HEK293 (cell line): ENCODE measurements around the gene DGKH.

Source experiments
- ELK4 ChIP-seq: IDR thresholded peaks from 2 replicates; pipeline ENCODE4 v1.6.1; 2011; ENCODE audit warnings: mild to moderate bottlenecking, low read depth, low read length, borderline replicate concordance
- GLIS2 ChIP-seq: fragments of 450-650 bp; formaldehyde crosslinking; IDR thresholded peaks from 2 replicates; pipeline ENCODE4 v1.5.1; 2016; ENCODE audit warnings: missing biosample characterization, missing genetic modification characterization
- KLF8 ChIP-seq: fragments of 450-650 bp; formaldehyde crosslinking; IDR thresholded peaks from 2 replicates; pipeline ENCODE4 v1.5.1; 2016; ENCODE audit warnings: missing biosample characterization, missing genetic modification characterization
- OVOL3 ChIP-seq: fragments of 450-650 bp; formaldehyde crosslinking; IDR thresholded peaks from 2 replicates; pipeline ENCODE4 v1.5.1; 2016; ENCODE audit warnings: missing biosample characterization, missing genetic modification characterization
- PRDM1 ChIP-seq: fragments of 450-650 bp; formaldehyde crosslinking; IDR thresholded peaks from 2 replicates; pipeline ENCODE4; 2016; ENCODE audit warnings: missing biosample characterization, missing genetic modification characterization
- SCRT2 ChIP-seq: fragments of 450-650 bp; formaldehyde crosslinking; IDR thresholded peaks from 2 replicates; pipeline ENCODE4 v1.5.1; 2016; ENCODE audit warnings: missing biosample characterization, missing genetic modification characterization
- SP7 ChIP-seq: fragments of 450-650 bp; formaldehyde crosslinking; IDR thresholded peaks from 2 replicates; pipeline ENCODE4 v1.5.1; 2016; ENCODE audit warnings: missing biosample characterization, missing genetic modification characterization
- YY2 ChIP-seq: fragments of 450-650 bp; formaldehyde crosslinking; IDR thresholded peaks from 2 replicates; pipeline ENCODE4 v1.5.1; 2016; ENCODE audit warnings: missing biosample characterization, missing genetic modification characterization
- ZBTB20 ChIP-seq: fragments of 450-650 bp; formaldehyde crosslinking; IDR thresholded peaks from 2 replicates; pipeline ENCODE4 v1.5.1; 2016; ENCODE audit warnings: missing biosample characterization, missing genetic modification characterization
- ZBTB26 ChIP-seq: fragments of 450-650 bp; formaldehyde crosslinking; optimal IDR thresholded peaks from 2 replicates; pipeline ENCODE3; 2016; ENCODE audit warnings: missing biosample characterization, mild to moderate bottlenecking, missing genetic modification characterization
- ZBTB48 ChIP-seq: fragments of 450-650 bp; formaldehyde crosslinking; IDR thresholded peaks from 2 replicates; pipeline ENCODE4 v1.5.1; 2016; ENCODE audit warnings: missing biosample characterization, missing genetic modification characterization
- ZNF10 ChIP-seq: fragments of 450-650 bp; formaldehyde crosslinking; IDR thresholded peaks from 2 replicates; pipeline ENCODE4 v1.5.1; 2017; ENCODE audit warnings: missing biosample characterization, missing genetic modification characterization
- ZNF155 ChIP-seq: fragments of 450-650 bp; formaldehyde crosslinking; IDR thresholded peaks from 2 replicates; pipeline ENCODE4 v1.5.1; 2016; ENCODE audit warnings: missing biosample characterization, missing genetic modification characterization
- ZNF169 ChIP-seq: fragments of 450-650 bp; formaldehyde crosslinking; IDR thresholded peaks from 2 replicates; pipeline ENCODE4 v1.5.1; 2016; ENCODE audit warnings: missing biosample characterization, missing genetic modification characterization
- ZNF239 ChIP-seq: fragments of 450-650 bp; formaldehyde crosslinking; IDR thresholded peaks from 2 replicates; pipeline ENCODE4 v1.5.1; 2016; ENCODE audit warnings: missing biosample characterization, missing genetic modification characterization
- ZNF266 ChIP-seq: fragments of 450-650 bp; formaldehyde crosslinking; IDR thresholded peaks from 2 replicates; pipeline ENCODE4 v1.5.1; 2016; ENCODE audit warnings: missing biosample characterization, missing genetic modification characterization, low read depth
- ZNF274 ChIP-seq, 2 experiments: fragments of 200-500 bp in 1 of 2; fragments of 450-650 bp in 1 of 2; sonication (Bioruptor generic) in 1 of 2; formaldehyde crosslinking in 1 of 2; IDR thresholded peaks; 2 replicates each; pipeline versions ENCODE4 v1.5.1 to v1.6.1; 2014 to 2016; ENCODE audit warnings: borderline replicate concordance in 1 of 2, inconsistent platforms in 1 of 2, low read length in 1 of 2, missing biosample characterization in 1 of 2, missing genetic modification characterization in 1 of 2
- ZNF324 ChIP-seq: fragments of 450-650 bp; formaldehyde crosslinking; IDR thresholded peaks from 2 replicates; pipeline ENCODE4 v1.5.1; 2016; ENCODE audit warnings: missing biosample characterization, missing genetic modification characterization
- ZNF366 ChIP-seq: fragments of 450-650 bp; formaldehyde crosslinking; conservative IDR thresholded peaks from 2 replicates; pipeline ENCODE4 v1.5.1; 2016; ENCODE audit warnings: missing biosample characterization, missing genetic modification characterization
- ZNF394 ChIP-seq: fragments of 450-650 bp; formaldehyde crosslinking; IDR thresholded peaks from 2 replicates; pipeline ENCODE4 v1.5.1; 2016; ENCODE audit warnings: missing biosample characterization, missing genetic modification characterization, mild to moderate bottlenecking, moderate library complexity, borderline replicate concordance
- ZNF423 ChIP-seq: fragments of 450-650 bp; formaldehyde crosslinking; IDR thresholded peaks from 2 replicates; pipeline ENCODE4 v1.5.1; 2016; ENCODE audit warnings: missing biosample characterization, missing genetic modification characterization
- ZNF426 ChIP-seq: fragments of 450-650 bp; formaldehyde crosslinking; IDR thresholded peaks from 2 replicates; pipeline ENCODE4 v1.5.1; 2017; ENCODE audit warnings: missing biosample characterization, missing genetic modification characterization, mild to moderate bottlenecking, inconsistent platforms, moderate library complexity
- ZNF433 ChIP-seq: fragments of 450-650 bp; formaldehyde crosslinking; IDR thresholded peaks from 2 replicates; pipeline ENCODE4 v1.5.1; 2016; ENCODE audit warnings: missing biosample characterization, missing genetic modification characterization, low read depth
- ZNF549 ChIP-seq: fragments of 450-650 bp; IDR thresholded peaks from 2 replicates; pipeline ENCODE4 v1.5.1; 2018; ENCODE audit warnings: missing biosample characterization, missing genetic modification characterization, mild to moderate bottlenecking, inconsistent platforms, moderate library complexity
- ZNF555 ChIP-seq: fragments of 450-650 bp; formaldehyde crosslinking; conservative IDR thresholded peaks from 2 replicates; pipeline ENCODE4 v1.5.1; 2017; ENCODE audit warnings: missing biosample characterization, mild to moderate bottlenecking, missing genetic modification characterization, inconsistent platforms
- ZNF561 ChIP-seq: fragments of 450-650 bp; IDR thresholded peaks from 2 replicates; pipeline ENCODE4 v1.5.1; 2018; ENCODE audit warnings: missing biosample characterization, missing genetic modification characterization, borderline replicate concordance
- ZNF610 ChIP-seq: fragments of 450-650 bp; formaldehyde crosslinking; IDR thresholded peaks from 2 replicates; pipeline ENCODE4 v1.5.1; 2016; ENCODE audit warnings: missing biosample characterization, missing genetic modification characterization, borderline replicate concordance
- ZNF624 ChIP-seq: fragments of 450-650 bp; formaldehyde crosslinking; IDR thresholded peaks from 2 replicates; pipeline ENCODE4 v1.5.1; 2017; ENCODE audit warnings: missing biosample characterization, missing genetic modification characterization
- ZNF629 ChIP-seq: fragments of 450-650 bp; formaldehyde crosslinking; IDR thresholded peaks from 2 replicates; pipeline ENCODE4 v1.5.1; 2017; ENCODE audit warnings: missing biosample characterization, missing genetic modification characterization
- ZNF658 ChIP-seq: fragments of 450-650 bp; formaldehyde crosslinking; IDR thresholded peaks from 2 replicates; pipeline ENCODE4; 2016; ENCODE audit warnings: missing biosample characterization, missing genetic modification characterization
- ZNF677 ChIP-seq: fragments of 450-650 bp; IDR thresholded peaks from 2 replicates; pipeline ENCODE4 v1.5.0; 2018; ENCODE audit warnings: missing biosample characterization, mild to moderate bottlenecking, missing genetic modification characterization, moderate library complexity
- ZNF791 ChIP-seq: fragments of 450-650 bp; formaldehyde crosslinking; IDR thresholded peaks from 2 replicates; pipeline ENCODE4 v1.5.1; 2016; ENCODE audit warnings: missing biosample characterization, missing genetic modification characterization
- ZNF830 ChIP-seq: fragments of 450-650 bp; IDR thresholded peaks from 2 replicates; pipeline ENCODE4 v1.5.0; 2018; ENCODE audit warnings: missing biosample characterization, missing genetic modification characterization, low read depth, mild to moderate bottlenecking, moderate library complexity
- ZNF837 ChIP-seq: fragments of 450-650 bp; formaldehyde crosslinking; IDR thresholded peaks from 2 replicates; pipeline ENCODE4 v1.5.1; 2016; ENCODE audit warnings: missing biosample characterization, missing genetic modification characterization
- ZSCAN16 ChIP-seq: fragments of 450-650 bp; formaldehyde crosslinking; IDR thresholded peaks from 2 replicates; pipeline ENCODE4 v1.5.1; 2016; ENCODE audit warnings: missing biosample characterization, missing genetic modification characterization
- ZSCAN5A ChIP-seq: fragments of 450-650 bp; formaldehyde crosslinking; IDR thresholded peaks from 2 replicates; pipeline ENCODE4 v1.5.1; 2016; ENCODE audit warnings: missing biosample characterization, missing genetic modification characterization
- TF ChIP-seq, protein P1 (sequence below): fragments of 450-650 bp; formaldehyde crosslinking; IDR thresholded peaks from 2 replicates; pipeline ENCODE4 v1.5.0; 2017; ENCODE audit warnings: missing biosample characterization, missing genetic modification characterization, borderline replicate concordance

Gene DGKH

DNA sequence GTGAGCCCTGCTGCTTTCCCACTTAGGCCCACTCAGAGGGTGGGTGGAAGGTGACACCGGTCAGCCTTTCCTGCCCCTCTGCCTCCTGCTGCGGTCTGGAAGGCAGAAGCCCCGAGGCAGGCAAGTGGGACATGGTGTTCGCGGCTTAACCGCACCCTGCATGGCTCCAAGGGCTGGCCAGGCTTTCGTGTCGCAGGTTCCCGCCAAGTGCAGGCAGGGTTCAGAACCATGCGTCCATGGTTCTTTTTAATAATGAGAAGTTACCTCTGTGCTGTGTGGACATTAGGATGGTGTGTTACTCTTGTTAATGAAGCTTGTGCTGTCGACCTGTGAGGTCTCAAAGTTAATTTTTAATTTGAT is 986 bp downstream of the DGKH start (continued):
- no peak for TF ChIP-seq ZNF658 (tag by site-specific recombination)
- TF ChIP-seq ZNF624 (tag by site-specific recombination) = no peak
- TF ChIP-seq ZNF433 (tag by site-specific recombination) = no peak
- no peak for TF ChIP-seq ZNF169 (tag by site-specific recombination)
- TF ChIP-seq ZBTB26 = no peak
- no peak for TF ChIP-seq ZNF549 (tag by site-specific recombination)
- TF ChIP-seq YY2 (tag by site-specific recombination) = no peak
- TF ChIP-seq PRDM1 (tag by site-specific recombination) = 0 out of 2 replicates have a peak, but pooled peaks have one; percentile 23
- TF ChIP-seq OVOL3 = no peak
- TF ChIP-seq ZNF677 (tag by site-specific recombination) = no peak
- no peak for TF ChIP-seq ELK4
- no peak for TF ChIP-seq ZNF426 (tag by site-specific recombination)
- TF ChIP-seq ZSCAN16 (tag by site-specific recombination) = no peak
- no peak for TF ChIP-seq ZNF266
- no peak for TF ChIP-seq KLF8
- TF ChIP-seq ZNF10 = no peak
- TF ChIP-seq ZNF830 = no peak
- TF ChIP-seq, protein P1, sequence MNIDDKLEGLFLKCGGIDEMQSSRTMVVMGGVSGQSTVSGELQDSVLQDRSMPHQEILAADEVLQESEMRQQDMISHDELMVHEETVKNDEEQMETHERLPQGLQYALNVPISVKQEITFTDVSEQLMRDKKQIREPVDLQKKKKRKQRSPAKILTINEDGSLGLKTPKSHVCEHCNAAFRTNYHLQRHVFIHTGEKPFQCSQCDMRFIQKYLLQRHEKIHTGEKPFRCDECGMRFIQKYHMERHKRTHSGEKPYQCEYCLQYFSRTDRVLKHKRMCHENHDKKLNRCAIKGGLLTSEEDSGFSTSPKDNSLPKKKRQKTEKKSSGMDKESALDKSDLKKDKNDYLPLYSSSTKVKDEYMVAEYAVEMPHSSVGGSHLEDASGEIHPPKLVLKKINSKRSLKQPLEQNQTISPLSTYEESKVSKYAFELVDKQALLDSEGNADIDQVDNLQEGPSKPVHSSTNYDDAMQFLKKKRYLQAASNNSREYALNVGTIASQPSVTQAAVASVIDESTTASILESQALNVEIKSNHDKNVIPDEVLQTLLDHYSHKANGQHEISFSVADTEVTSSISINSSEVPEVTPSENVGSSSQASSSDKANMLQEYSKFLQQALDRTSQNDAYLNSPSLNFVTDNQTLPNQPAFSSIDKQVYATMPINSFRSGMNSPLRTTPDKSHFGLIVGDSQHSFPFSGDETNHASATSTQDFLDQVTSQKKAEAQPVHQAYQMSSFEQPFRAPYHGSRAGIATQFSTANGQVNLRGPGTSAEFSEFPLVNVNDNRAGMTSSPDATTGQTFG (tag by site-specific recombination) = no peak
- TF ChIP-seq ZNF155 (tag by site-specific recombination) = no peak
- TF ChIP-seq GLIS2 (tag by site-specific recombination) = peak; percentile 31; the same call in 1 of the 2 replicates
- no peak; the same call in 1 of the 2 replicates for TF ChIP-seq ZBTB48 (tag by site-specific recombination)
- no peak for TF ChIP-seq ZNF791 (tag by site-specific recombination)
- TF ChIP-seq SP7 (tag by site-specific recombination) = no peak
- no peak for TF ChIP-seq ZNF629 (tag by site-specific recombination)
- no peak for TF ChIP-seq ZNF394 (tag by site-specific recombination)
- TF ChIP-seq ZBTB20 = no peak
- TF ChIP-seq ZNF837 (tag by site-specific recombination) = no peak
- no peak for TF ChIP-seq ZNF610 (tag by site-specific recombination)
- peak; percentile 69 for TF ChIP-seq ZNF423 (tag by site-specific recombination)
- TF ChIP-seq ZNF366 = no peak
- TF ChIP-seq ZNF561 (tag by site-specific recombination) = no peak
- 0 out of 2 replicates have a peak, but pooled peaks have one; percentile 41 for TF ChIP-seq ZNF324
- TF ChIP-seq ZNF274 (IDR thresholded peaks at IDR 0.05; ENCODE audit: low read length) = no peak
- no peak for TF ChIP-seq ZNF274 (tag by site-specific recombination; IDR thresholded peaks at IDR 0.05; ENCODE audit: borderline replicate concordance)
- no peak for TF ChIP-seq ZNF239 (tag by site-specific recombination)
- no peak for TF ChIP-seq ZNF555 (tag by site-specific recombination)
- TF ChIP-seq SCRT2 (tag by site-specific recombination) = no peak
- TF ChIP-seq ZSCAN5A (tag by site-specific recombination) = no peak
